ENCODE data around the gene DCUN1D1.

GRCh38 chr3:182912474-182912873 lies 67.9 kb downstream of the DCUN1D1 start:
- TF ChIP-seq GATA2 (IDR thresholded peaks at IDR 0.05; ENCODE audit: low read depth, low read length) = no peak
- TF ChIP-seq GATA3 (IDR thresholded peaks at IDR 0.05; ENCODE audit: low read depth, low read length) = no peak

Measured in SH-SY5Y (cell line).